HG02870 (cell line): ENCODE measurements around the gene RTL10.
"Not testable (repeated sequence)": the region's sequence is repeated elsewhere in the genome, so short reads cannot be mapped to it uniquely, and the experiment has no call there.

Experiments used
- ATAC-seq: cut with Tn5 transposase; IDR thresholded peaks from one replicate; pipeline ENCODE4 v1.9.1; 2021; ENCODE audit warnings: mild to moderate bottlenecking, moderate library complexity; ENCODE audit not compliant: unreplicated experiment

RTL10 gene

DNA sequence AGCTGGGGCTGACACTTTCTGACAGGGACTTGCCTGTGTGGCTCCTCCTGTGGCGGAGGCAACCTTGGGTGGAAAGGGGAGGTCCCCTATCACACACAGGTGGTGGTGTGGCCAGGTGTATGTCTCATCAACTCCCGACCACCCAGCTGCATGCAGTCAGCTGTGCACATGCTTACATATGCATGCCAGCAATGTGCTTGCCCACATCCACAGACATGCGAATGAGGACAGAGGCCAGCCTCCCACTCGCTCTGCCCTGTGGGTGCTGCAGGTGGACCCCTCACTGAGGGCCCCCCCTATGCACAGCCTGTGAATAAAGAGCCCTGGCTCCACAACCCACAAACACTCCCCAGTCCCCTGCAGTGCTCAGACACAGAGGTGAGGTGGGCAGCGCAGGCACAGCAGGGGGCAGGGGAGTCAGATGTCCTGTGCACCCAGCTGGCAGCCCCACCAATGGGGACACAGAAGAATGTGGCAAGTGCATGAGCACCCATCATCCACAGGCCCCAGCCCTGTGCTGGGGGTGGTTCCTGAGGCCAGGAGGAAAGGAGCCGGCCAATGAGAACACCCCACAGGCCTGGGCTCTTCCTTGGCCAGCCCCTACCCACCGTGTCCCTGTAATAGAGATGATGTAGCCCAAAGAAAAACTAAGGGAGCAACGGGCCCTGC is 9.5 kb downstream of the RTL10 start:
- no peak for ATAC-seq

DNA sequence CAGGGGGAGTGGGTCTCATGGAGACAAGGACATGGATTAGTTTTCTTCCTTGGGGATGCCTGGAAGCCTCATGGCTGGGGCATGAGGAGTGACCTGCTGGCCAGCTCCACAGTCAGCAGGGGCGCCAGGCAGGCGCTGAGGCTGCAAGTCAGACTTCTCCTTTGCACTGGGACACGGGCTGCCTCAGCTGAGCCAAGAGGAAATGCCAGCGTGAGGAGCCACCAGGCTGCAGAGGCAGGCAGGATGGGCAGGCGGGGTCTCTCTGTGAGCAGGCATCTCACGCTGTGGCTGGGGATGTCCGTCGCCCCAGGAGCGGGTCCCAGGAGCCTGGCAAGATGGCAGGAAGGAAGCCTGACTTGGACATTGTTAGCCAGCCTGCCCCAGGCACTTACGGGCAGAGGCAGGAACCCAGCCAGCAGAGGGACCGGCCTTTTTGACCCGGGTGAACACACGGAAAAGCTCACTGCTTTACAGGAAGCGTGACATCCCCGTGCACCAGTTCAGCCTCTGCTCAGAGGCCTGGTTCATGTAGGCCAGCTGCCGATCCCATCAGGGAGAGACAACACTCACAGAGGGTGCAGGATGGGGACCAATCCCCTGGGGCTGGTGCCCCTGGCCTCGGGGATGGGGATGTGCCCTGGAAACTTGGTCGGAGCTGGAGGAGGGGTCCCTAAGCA is 10.2 kb downstream of the RTL10 start:
- no peak for ATAC-seq

- ATAC-seq, result no peak
Measured at GRCh38 chr22:19843857-19844376, 10.8 kb downstream of the RTL10 start.

DNA sequence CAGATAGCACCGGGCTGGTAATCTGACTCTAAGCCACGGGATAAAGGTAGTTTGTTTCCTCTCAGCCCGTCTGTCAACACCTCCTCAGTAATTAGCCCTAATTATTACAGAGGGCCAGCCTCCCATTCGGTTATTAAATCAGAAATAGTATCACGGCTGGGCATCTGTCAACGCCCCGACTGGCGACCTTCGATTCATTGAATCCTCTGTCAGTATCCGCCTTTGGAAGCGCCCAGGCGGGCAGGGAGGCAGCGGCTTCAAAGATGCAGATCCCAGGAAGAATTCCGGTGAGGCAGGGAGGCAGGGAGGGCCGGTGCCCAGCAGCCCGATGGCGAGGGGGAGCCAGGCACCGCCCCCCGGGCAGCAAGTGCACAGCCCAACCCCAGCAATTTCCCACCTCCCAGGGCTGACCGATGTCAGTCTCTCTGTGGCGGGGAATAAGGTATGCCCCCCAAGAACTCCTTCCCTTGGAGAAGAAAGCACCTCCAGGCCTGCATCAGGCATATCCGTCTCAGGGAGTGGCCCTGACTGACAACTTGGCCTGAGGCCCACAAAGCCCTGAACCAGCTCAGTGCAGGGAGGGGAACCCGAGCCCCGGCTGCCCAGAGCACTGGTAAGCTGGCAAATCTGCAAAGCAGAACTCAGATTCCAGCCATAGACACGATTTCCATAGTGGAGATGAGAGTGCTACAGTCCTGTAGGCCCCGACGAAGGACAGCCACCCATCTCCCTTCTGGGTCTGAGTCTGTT is 11.4 kb downstream of the RTL10 start:
- ATAC-seq, result no peak

GRCh38 chr22:19842393-19843106 is 12.1 kb downstream of the RTL10 start:
- ATAC-seq, result no peak

DNA sequence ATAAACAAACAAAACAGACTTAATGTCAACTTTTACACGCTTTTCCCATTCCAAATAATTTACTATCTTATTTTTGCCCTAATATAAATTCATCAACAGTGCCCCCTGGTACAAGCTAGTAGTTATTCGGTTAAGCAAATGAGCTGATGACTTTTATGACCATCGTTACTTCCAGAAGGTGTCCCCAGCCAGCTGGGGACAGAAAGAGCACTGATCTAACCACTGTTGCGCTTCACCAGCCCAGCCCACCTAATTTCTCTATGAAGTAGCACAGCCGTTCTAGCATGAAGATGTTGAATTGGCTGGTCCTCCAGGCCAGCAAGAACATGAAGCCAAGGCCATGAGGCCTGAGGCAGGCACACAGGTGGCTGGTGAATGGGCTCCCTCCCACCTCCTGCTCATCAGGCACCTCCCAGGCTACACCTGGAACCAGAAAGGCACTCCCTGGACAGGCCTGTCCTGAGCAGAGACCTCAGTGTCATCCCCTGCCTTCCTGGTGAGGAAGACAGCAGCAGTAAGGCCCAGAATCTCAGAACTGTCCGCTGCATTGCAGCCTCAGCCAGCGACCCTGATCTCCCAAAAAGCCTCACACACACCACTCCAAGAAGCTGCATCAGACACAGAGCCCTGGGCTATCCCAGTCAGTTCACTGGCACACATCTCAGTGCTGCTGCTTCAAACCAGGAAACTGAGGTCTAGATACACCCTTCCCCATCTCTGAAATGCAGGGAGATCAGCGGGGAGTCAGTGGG is 12.9 kb downstream of the RTL10 start:
- ATAC-seq, result no peak

- no peak for ATAC-seq
Measured at GRCh38 chr22:19840955-19841640, 13.6 kb downstream of the RTL10 start.

DNA sequence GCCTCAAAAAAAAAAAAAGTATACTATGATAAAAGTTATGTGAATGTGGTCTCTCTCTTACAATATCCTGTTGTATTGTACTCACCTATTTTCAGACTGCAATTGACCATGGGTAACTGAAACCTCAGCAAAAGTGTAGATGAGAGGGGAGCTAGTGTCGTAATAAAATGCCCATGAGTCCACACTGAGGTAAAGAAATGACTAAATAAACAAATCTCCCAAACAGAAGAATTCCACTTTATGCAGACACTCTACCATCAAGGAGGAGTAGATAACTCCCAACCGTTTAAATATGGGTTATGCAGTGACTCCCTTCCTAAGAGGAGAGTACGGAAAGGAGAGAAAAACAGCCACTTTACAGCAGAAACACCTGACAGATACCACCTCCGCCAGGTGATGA is 14.6 kb downstream of the RTL10 start:
- no peak for ATAC-seq

GRCh38 chr22:19837915-19838314 is 16.8 kb downstream of the RTL10 start:
- no peak for ATAC-seq

- ATAC-seq, result no peak
Measured at GRCh38 chr22:19836512-19836911, 18.2 kb downstream of the RTL10 start.

DNA sequence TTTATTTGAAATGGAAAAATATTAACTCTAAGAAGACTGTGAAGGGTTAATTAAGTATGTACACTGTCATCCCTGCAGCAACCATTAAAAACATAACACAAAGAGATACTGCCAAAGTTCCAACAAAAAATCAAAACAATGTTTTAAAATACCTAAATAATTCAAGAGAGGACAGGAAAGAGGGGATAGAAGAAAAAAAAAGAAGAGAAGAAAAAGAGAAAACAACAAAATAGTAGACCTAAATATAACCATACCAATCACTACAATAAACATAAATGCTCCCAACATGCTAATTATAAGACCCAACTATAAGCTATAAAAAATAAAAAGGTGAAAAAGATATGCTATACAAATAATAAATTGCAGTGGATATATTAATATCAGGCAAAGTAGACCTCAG is 20.1 kb downstream of the RTL10 start:
- ATAC-seq, result no peak

DNA sequence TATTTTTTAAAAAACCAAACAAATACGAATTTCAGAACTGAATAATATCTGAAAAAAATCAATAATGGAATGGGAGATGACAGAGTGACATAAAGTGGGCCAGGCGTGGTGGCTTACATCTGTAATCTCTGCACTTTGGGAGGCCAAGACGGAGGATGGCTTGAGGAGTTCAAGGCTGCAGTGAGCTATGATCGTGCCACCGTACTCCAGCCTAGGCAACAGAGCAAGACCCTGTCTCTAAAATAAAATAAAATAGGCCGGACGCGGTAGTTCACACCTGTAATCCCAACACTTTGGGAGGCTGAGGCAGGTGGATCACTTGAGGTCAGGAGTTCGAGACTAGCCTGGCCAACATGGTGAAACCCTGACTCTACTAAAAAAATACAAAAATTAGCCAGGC is 21.3 kb downstream of the RTL10 start:
- not testable (repeated sequence) for ATAC-seq

DNA sequence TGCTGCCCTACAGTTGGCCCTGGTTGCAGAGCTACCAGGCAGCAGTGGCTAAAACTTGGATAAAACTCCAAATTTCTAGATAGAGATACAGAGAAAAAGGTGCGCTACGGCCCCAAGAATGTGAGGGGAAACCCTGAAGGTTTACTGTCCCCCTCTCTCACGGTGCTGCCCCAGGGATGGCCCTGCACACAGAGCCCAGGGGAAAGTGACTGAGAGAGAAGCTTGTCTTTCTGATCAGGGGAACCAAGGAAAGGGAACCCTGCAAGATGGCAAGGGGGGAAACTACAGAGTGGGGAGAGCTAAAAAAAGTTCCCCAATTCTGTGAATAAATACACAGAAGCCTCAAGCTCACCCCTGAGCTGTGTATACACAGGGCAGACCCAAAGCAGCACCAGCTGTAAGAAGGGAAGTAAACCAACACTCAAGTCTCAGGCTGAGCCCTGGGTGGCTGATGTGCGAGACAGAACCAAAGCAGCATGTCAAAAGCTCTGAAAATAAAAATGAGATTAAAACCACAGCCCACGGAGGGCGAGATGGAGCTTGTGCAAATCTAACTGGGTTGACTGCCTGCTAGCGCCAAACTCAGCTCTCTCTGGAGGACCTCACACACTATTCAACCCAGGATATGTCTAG is 22.1 kb downstream of the RTL10 start:
- ATAC-seq, result no peak

GRCh38 chr22:19831979-19832378 is 22.7 kb downstream of the RTL10 start:
- not testable (repeated sequence) for ATAC-seq

GRCh38 chr22:19831016-19831415 is 23.7 kb downstream of the RTL10 start:
- no peak for ATAC-seq

- no peak for ATAC-seq
Measured at GRCh38 chr22:19828035-19828401, 26.7 kb downstream of the RTL10 start.

DNA sequence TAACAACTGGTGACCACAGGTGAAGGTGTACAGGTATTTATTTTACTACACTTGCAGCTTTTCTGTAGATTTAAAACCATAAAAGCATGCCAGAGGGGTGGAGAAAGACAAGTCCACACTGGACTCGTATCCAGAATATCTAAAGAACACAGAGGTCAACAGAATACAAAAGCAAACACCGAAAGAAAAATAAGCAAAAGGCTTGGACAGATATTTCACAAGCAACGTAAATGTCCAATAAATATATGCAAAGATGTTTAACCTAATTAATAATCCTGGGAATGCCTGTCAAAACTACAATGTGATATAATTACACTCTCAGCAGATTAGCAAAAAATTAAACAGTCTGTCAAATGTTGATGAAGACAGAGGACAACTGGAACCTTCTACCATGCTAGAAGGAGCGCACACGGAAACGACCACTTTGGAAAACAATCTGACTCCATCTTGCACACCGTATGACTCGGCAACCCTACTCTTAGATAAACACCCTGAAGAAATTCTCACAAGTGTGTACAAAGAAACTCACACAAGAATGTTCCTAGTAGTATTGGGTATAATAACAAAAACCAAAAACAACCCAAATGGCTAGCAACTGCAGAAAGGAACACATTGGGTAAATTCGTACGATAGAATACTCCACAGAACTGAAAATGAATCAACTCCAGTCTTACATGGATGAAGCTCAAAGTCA is 27.2 kb downstream of the RTL10 start:
- ATAC-seq, result no peak

DNA sequence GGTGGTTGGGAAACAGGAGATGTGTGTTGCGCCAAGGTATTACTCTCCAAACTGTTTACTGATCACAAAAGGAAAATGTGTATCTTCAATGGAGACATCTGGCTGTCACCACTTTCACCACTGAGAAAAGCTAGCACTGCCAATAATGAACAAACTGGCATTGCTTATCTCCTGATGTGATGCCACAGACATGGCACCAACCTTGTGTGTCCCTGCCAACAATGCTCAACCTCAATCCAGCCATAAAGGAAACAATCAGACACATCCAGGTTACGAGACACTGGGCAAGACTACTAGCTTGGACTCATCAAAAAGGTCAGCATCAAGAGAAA is 28.1 kb downstream of the RTL10 start:
- no peak for ATAC-seq
